MM.1S (cell line): ENCODE results near the gene ASTN1.

Source experiments
- DNase-seq: peaks from one replicate; pipeline ENCODE4 v3.0.0-alpha.2; 2015
- H2AFZ ChIP-seq: fragments of 300-600 bp; sonication (generic); 2 replicates; pipeline ENCODE4 v1.6.0; 2016; ENCODE audit warnings: antibody characterized with exemption, low read length
- H3F3A ChIP-seq: fragments of 300-600 bp; sonication (generic); 2 replicates; pipeline ENCODE4 v1.6.1; 2016; ENCODE audit warnings: mild to moderate bottlenecking, antibody characterized with exemption, low read length, moderate library complexity, mixed read lengths; ENCODE audit not compliant: insufficient read depth
- H3K27ac ChIP-seq: fragments of 300-600 bp; sonication (generic); 2 replicates; pipeline ENCODE4 v1.5.1; 2016; ENCODE audit warnings: mild to moderate bottlenecking, low read length
- H3K27me3 ChIP-seq: fragments of 300-600 bp; sonication (generic); replicated peaks from 2 replicates; pipeline ENCODE4 v1.6.0; 2016; ENCODE audit warnings: low read length; ENCODE audit not compliant: insufficient read depth
- H3K36me3 ChIP-seq: fragments of 300-600 bp; sonication (generic); replicated peaks from 2 replicates; pipeline ENCODE4 v1.6.1; 2016; ENCODE audit warnings: mild to moderate bottlenecking, low read length, mixed read lengths; ENCODE audit not compliant: insufficient read depth
- H3K4me1 ChIP-seq: fragments of 300-600 bp; sonication (generic); 2 replicates; pipeline ENCODE4 v1.6.1; 2016; ENCODE audit warnings: low read length, mixed read lengths
- H3K4me2 ChIP-seq: fragments of 300-600 bp; sonication (generic); 2 replicates; pipeline ENCODE4 v1.6.0; 2016; ENCODE audit warnings: low read depth, low read length
- H3K4me3 ChIP-seq: fragments of 300-600 bp; sonication (generic); 2 replicates; pipeline ENCODE4 v1.5.1; 2016; ENCODE audit warnings: low read length, mixed read lengths
- H3K79me2 ChIP-seq: fragments of 300-600 bp; sonication (generic); 2 replicates; pipeline ENCODE4 v1.6.1; 2016; ENCODE audit warnings: mixed run types, low read length, mixed read lengths
- H3K9ac ChIP-seq: fragments of 300-600 bp; sonication (generic); 2 replicates; pipeline ENCODE4 v1.6.1; 2016; ENCODE audit warnings: low read length, mixed read lengths
- H3K9me2 ChIP-seq: fragments of 300-600 bp; sonication (generic); replicated peaks from 2 replicates; pipeline ENCODE4 v1.6.1; 2016; ENCODE audit warnings: mild to moderate bottlenecking, low read length, mixed read lengths; ENCODE audit not compliant: insufficient read depth
- H3K9me3 ChIP-seq: fragments of 300-600 bp; sonication (generic); replicated peaks from 2 replicates; pipeline ENCODE4 v1.6.1; 2016; ENCODE audit warnings: mild to moderate bottlenecking, low read length, mixed read lengths; ENCODE audit not compliant: insufficient read depth
- H4K20me1 ChIP-seq: fragments of 300-600 bp; sonication (generic); 2 replicates; pipeline ENCODE4 v1.6.1; 2016; ENCODE audit warnings: mild to moderate bottlenecking, low read length, moderate library complexity, mixed read lengths; ENCODE audit not compliant: insufficient read depth
- CTCF ChIP-seq: fragments of 300-600 bp; sonication (generic); IDR thresholded peaks from 2 replicates; pipeline ENCODE4 v1.5.1; 2016; ENCODE audit warnings: antibody characterized with exemption, low read length, mixed read lengths
- EZH2 ChIP-seq: fragments of 300-600 bp; sonication (generic); optimal IDR thresholded peaks from 2 replicates; pipeline ENCODE3; 2017; ENCODE audit warnings: low read depth, mild to moderate bottlenecking, antibody characterized with exemption, low read length, mixed read lengths
- EZH2phosphoT487 ChIP-seq: fragments of 300-600 bp; sonication (generic); IDR thresholded peaks from 2 replicates; pipeline ENCODE4 v1.6.1; 2018; ENCODE audit warnings: antibody characterized with exemption, low read length

ASTN1 gene

DNA sequence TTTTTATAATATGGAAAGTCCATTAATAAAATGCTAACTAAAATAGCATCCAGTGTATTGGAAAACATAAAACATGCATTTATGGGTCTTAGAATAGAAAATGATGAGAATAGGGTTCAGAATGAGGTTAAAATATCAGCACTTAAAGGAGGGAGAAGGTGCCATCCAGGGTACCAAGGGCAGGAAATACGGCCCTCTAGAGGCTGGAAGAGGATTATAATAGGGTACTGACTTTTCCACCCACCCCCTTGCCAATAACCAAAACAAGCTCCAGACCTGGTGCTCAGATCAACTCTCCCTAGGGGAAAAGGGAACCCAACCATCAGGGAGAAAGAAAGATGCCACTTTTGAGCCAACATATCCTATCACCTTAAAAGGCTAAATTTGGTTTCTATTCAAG, 26.7 kb downstream of the ASTN1 start:
- Histone ChIP-seq H2AFZ (no peak overlapping the region), H3F3A (no peaks in the 10 kb centered on the region), H3K79me2 (no peaks in the 10 kb centered on the region), H3K36me3 (no peaks in the 10 kb centered on the region), H3K4me1 (no peaks in the 10 kb centered on the region), H3K9me3 (no peaks in the 10 kb centered on the region), H4K20me1 (no peaks in the 10 kb centered on the region), H3K9ac (no peak overlapping the region), H3K27ac (no peak overlapping the region), H3K4me3 (no peak overlapping the region), H3K4me2 (no peak overlapping the region), H3K27me3 (no peaks in the 10 kb centered on the region), H3K9me2 (no peaks in the 10 kb centered on the region)
- no peak for TF ChIP-seq CTCF
- no peak for TF ChIP-seq EZH2phosphoT487
- TF ChIP-seq EZH2, result no peak
- DNase-seq, result no peak

DNA sequence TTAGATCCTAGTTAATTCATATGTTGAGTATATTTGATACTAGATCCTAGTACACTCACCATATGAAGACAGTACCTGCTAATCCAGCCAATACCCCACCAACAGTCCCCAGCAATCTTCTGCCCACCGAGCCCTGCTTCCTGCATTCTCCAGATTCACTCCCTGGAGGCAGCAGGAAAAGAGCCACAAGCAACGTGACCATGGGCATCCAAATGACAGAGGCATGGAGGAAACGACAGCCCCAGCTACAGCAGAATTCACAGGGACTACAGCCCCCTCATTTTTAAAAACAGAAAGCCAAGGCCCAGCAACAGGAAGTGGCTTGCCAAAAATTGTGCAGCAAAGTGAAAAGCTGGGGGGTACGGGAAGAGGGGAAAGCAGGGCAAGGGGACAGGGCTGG, 29.3 kb downstream of the ASTN1 start:
- Histone ChIP-seq H3K36me3 (no peaks in the 10 kb centered on the region), H3K79me2 (no peaks in the 10 kb centered on the region), H3K4me2 (no peak overlapping the region), H3K4me1 (no peaks in the 10 kb centered on the region), H3K9me3 (no peaks in the 10 kb centered on the region), H4K20me1 (no peaks in the 10 kb centered on the region), H3K27me3 (no peaks in the 10 kb centered on the region), H3F3A (no peaks in the 10 kb centered on the region), H3K4me3 (no peak overlapping the region), H2AFZ (no peak overlapping the region), H3K9ac (no peak overlapping the region), H3K27ac (no peak overlapping the region), H3K9me2 (no peaks in the 10 kb centered on the region)
- no peak for DNase-seq
- TF ChIP-seq EZH2, result no peak
- no peak for TF ChIP-seq EZH2phosphoT487
- TF ChIP-seq CTCF, result no peak

GRCh38 chr1:177133977-177134538, 30.5 kb downstream of the ASTN1 start:
- no peaks in the 10 kb centered on the region for H3K79me2 ChIP-seq
- TF ChIP-seq CTCF (no peak), EZH2 (no peak), EZH2phosphoT487 (no peak)
- H3K9ac ChIP-seq, result no peak overlapping the region
- no peak overlapping the region for H3K4me2 ChIP-seq
- H3K36me3 ChIP-seq, result no peaks in the 10 kb centered on the region
- no peaks in the 10 kb centered on the region for H3K9me2 ChIP-seq
- no peaks in the 10 kb centered on the region for H3K27me3 ChIP-seq
- H3K4me3 ChIP-seq, result no peak overlapping the region
- H4K20me1 ChIP-seq, result no peaks in the 10 kb centered on the region
- no peak overlapping the region for H3K27ac ChIP-seq
- H3F3A ChIP-seq, result no peaks in the 10 kb centered on the region
- no peak overlapping the region for H2AFZ ChIP-seq
- no peaks in the 10 kb centered on the region for H3K9me3 ChIP-seq
- no peaks in the 10 kb centered on the region for H3K4me1 ChIP-seq
- DNase-seq, result no peak
